Suprapubic skin (tissue), 4 donors: ENCODE measurements around the gene OLA1. TPM values are rescaled to one million over a fixed set of nuclear protein-coding genes. Genes with fewer than 3 reads are reported as not detected.

Source experiments
- DNase-seq, 2 donors: peaks; one replicate each; pipeline ENCODE4 v3.0.0-alpha.2; 2019; ENCODE audit warnings: low spot score in 2 of 2
- H3K27ac ChIP-seq: fragments of 200-600 bp; sonication (generic); one replicate; pipeline ENCODE4 v1.5.1; 2019
- H3K27me3 ChIP-seq: fragments of 200-600 bp; sonication (generic); one replicate; pipeline ENCODE4 v1.5.1; 2019
- H3K36me3 ChIP-seq: fragments of 200-600 bp; sonication (generic); one replicate; pipeline ENCODE4 v1.5.1; 2019
- H3K4me1 ChIP-seq: fragments of 200-600 bp; sonication (generic); one replicate; pipeline ENCODE4 v1.5.1; 2019
- H3K4me3 ChIP-seq: fragments of 200-600 bp; sonication (generic); one replicate; pipeline ENCODE4 v1.5.1; 2019; ENCODE audit warnings: mild to moderate bottlenecking
- H3K9me3 ChIP-seq: fragments of 200-600 bp; sonication (generic); one replicate; pipeline ENCODE4 v1.5.1; 2019
- CTCF ChIP-seq, 2 donors: fragments of 200-600 bp in 1 of 2; fragments of 450-650 bp in 1 of 2; sonication (generic) in 1 of 2; IDR thresholded peaks; one replicate each; pipeline ENCODE4 v1.5.1; 2016 to 2019; ENCODE audit warnings: antibody characterized with exemption in 2 of 2, mild to moderate bottlenecking in 1 of 2, moderate library complexity in 1 of 2
- EP300 ChIP-seq: sonication (generic); formaldehyde crosslinking; IDR thresholded peaks from one replicate; pipeline ENCODE4 v1.6.1; 2017; ENCODE audit warnings: antibody characterized with exemption
- POLR2A ChIP-seq, 2 donors: fragments of 450-650 bp; IDR thresholded peaks; one replicate each; pipeline ENCODE4 v1.6.1; 2017; ENCODE audit warnings: antibody characterized with exemption in 2 of 2, mild to moderate bottlenecking in 2 of 2, moderate library complexity in 2 of 2
- POLR2AphosphoS5 ChIP-seq, 3 donors: sonication (generic); formaldehyde crosslinking; IDR thresholded peaks; one replicate each; pipeline ENCODE4 v1.6.1; 2017; ENCODE audit warnings: antibody characterized with exemption in 3 of 3
- WGBS: methylation state at CpG from one replicate; pipeline ENCODE4 v1.1.5; 2018; 5-methylcytosine and 5-hydroxymethylcytosine counted together
- total RNA-seq, 4 donors: library from RNA; depleted of rRNA; stranded (reverse); fragments of >200 nt; gene quantifications; one replicate each; pipeline ENCODE4 v1.1.0, GENCODE V29; 2016

The OLA1 gene
- total RNA-seq, 4 donors from 2014 or later = 59.2 to 83.6 (median 75.9) TPM

GRCh38 chr2:174106736-174107135 lies 141.6 kb downstream of the OLA1 start:
- Histone ChIP-seq H3K9me3 (no peaks in the 10 kb centered on the region), H3K4me3 (no peak overlapping the region), H3K27ac (no peak overlapping the region), H3K36me3 (no peaks in the 10 kb centered on the region), H3K27me3 (no peaks in the 10 kb centered on the region), H3K4me1 (no peaks in the 10 kb centered on the region)
- no peak for DNase-seq
- no peak for TF ChIP-seq CTCF (IDR thresholded peaks at IDR 0.05)

GRCh38 chr2:174094542-174094941 lies 153.8 kb downstream of the OLA1 start:
- 96% methylated on average over 5 of the region's 5 CpGs for WGBS
- H3K36me3 ChIP-seq = no peaks in the 10 kb centered on the region

GRCh38 chr2:174090476-174090875 lies 157.9 kb downstream of the OLA1 start:
- 99% methylated on average over 4 of the region's 4 CpGs for WGBS
- no peak for DNase-seq
- TF ChIP-seq CTCF (IDR thresholded peaks at IDR 0.05) (no peak), EP300 (no peak), POLR2A (IDR thresholded peaks at IDR 0.05) (no peak), POLR2AphosphoS5 (IDR thresholded peaks at IDR 0.05) (no peak)
- no peak overlapping the region for H3K27ac ChIP-seq
- no peak overlapping the region for H3K4me3 ChIP-seq
- H3K9me3 ChIP-seq = no peaks in the 10 kb centered on the region
- H3K4me1 ChIP-seq = no peaks in the 10 kb centered on the region
- H3K36me3 ChIP-seq = no peaks in the 10 kb centered on the region
- no peaks in the 10 kb centered on the region for H3K27me3 ChIP-seq

More at GRCh38 chr2:174094542-174094941, 153.8 kb downstream of the OLA1 start:
- no peak for TF ChIP-seq CTCF (IDR thresholded peaks at IDR 0.05)
- no peak for TF ChIP-seq POLR2A (IDR thresholded peaks at IDR 0.05)
- TF ChIP-seq POLR2AphosphoS5 (IDR thresholded peaks at IDR 0.05) = no peak
- no peak for TF ChIP-seq EP300
- DNase-seq = no peak
- Histone ChIP-seq H3K4me3 (no peak overlapping the region), H3K27me3 (no peaks in the 10 kb centered on the region), H3K9me3 (no peaks in the 10 kb centered on the region), H3K27ac (no peak overlapping the region), H3K4me1 (no peaks in the 10 kb centered on the region)

GRCh38 chr2:174088706-174089460 lies 159.4 kb downstream of the OLA1 start:
- TF ChIP-seq POLR2A (IDR thresholded peaks at IDR 0.05) (no peak), EP300 (no peak), CTCF (IDR thresholded peaks at IDR 0.05) (no peak), POLR2AphosphoS5 (IDR thresholded peaks at IDR 0.05) (no peak)
- WGBS = 96% methylated on average over 5 of the region's 5 CpGs
- H3K4me1 ChIP-seq = no peaks in the 10 kb centered on the region
- H3K36me3 ChIP-seq = no peaks in the 10 kb centered on the region
- no peak overlapping the region for H3K27ac ChIP-seq
- H3K27me3 ChIP-seq = no peaks in the 10 kb centered on the region
- DNase-seq = no peak
- H3K4me3 ChIP-seq = no peak overlapping the region
- no peaks in the 10 kb centered on the region for H3K9me3 ChIP-seq

- WGBS = 98% methylated on average over 11 of the region's 11 CpGs
- TF ChIP-seq POLR2A (IDR thresholded peaks at IDR 0.05) (no peak), EP300 (no peak), POLR2AphosphoS5 (IDR thresholded peaks at IDR 0.05) (no peak), CTCF (IDR thresholded peaks at IDR 0.05) (no peak)
These were observed 161.6 kb downstream of the OLA1 start for GRCh38 chr2:174086708-174087107.

More at GRCh38 chr2:174086708-174087107, 161.6 kb downstream of the OLA1 start:
- no peak for DNase-seq
- H3K27me3 ChIP-seq = no peaks in the 10 kb centered on the region
- H3K9me3 ChIP-seq = no peaks in the 10 kb centered on the region
- H3K4me1 ChIP-seq = no peaks in the 10 kb centered on the region
- no peak overlapping the region for H3K27ac ChIP-seq
- H3K36me3 ChIP-seq = no peaks in the 10 kb centered on the region
- no peak overlapping the region for H3K4me3 ChIP-seq
